ENCODE measurements around the gene ZNF345.
A peak's percentile ranks its signal among the peaks of the same experiment; 100 is the strongest.

DNA sequence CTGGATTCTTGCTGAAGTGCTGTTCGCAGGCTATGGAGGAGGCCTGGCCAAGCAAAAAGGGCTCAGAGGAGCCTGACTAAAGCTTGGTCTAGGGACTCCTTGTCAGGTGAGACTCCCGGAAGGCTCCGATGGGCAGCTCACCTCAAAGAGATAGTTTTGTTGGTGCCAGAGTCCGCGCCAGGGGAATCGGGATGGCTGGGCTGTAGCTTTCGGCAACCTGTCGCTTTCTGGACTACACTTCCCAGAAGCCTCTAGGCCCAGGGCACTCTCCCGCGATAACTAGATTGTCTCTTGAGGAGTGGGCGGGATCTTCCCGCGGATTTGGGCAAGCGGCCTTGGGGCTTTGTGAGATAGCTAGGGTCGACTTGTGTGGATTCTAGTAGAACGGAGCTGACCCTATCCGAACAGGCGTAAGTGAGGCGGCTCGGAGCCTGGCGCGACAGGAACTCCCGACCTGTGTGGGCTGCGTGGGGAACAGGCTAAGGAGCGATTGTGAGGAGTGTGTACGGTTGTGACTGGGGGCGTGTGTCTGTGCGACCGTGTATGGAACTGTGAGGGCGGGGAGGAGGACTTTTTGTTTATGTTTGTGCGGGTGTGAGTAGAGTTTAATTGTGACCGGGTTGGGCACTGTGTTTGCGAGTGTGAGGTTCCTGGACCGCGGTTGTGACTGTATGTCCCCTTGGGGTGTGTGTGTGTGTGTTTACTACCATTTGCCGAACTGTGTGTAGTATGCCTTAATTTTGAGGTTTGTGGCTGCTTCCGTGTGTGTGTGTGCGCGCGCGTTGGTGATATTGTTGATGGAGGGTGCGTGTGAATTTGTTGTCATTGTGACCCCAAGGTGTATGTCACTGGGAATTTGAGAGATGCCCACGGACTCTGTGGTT lies at the start of gene ZNF345:
- TF ChIP-seq, protein P1, sequence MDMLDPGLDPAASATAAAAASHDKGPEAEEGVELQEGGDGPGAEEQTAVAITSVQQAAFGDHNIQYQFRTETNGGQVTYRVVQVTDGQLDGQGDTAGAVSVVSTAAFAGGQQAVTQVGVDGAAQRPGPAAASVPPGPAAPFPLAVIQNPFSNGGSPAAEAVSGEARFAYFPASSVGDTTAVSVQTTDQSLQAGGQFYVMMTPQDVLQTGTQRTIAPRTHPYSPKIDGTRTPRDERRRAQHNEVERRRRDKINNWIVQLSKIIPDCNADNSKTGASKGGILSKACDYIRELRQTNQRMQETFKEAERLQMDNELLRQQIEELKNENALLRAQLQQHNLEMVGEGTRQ (IDR thresholded peaks at IDR 0.05; ENCODE audit: borderline replicate concordance, low read depth, low read length) = no peak
- peak; percentile 81 for TF ChIP-seq POLR2A (IDR thresholded peaks at IDR 0.05; ENCODE audit: low read depth, low read length)
- TF ChIP-seq TAF1 (IDR thresholded peaks at IDR 0.05; ENCODE audit: borderline replicate concordance, low read depth, low read length) = 0 out of 2 replicates have a peak, but pooled peaks have one; percentile 8
- TF ChIP-seq HCFC1 (IDR thresholded peaks at IDR 0.05; ENCODE audit: low read length) = peak; percentile 86
- peak in 1 of 2 experiments; percentile 30; a peak in 1 of 3 replicates for TF ChIP-seq EGR1 (IDR thresholded peaks at IDR 0.05; ENCODE audit: borderline replicate concordance in 1 of 2, low read depth in 2 of 2, low read length in 2 of 2)
- no peak for TF ChIP-seq EZH2 (IDR thresholded peaks at IDR 0.05; ENCODE audit: borderline replicate concordance, control insufficient read depth, low read depth, low read length)
- TF ChIP-seq MEF2A (IDR thresholded peaks at IDR 0.05; ENCODE audit: insufficient read depth, low read depth, low read length) = no peak
- TF ChIP-seq RELA (IDR thresholded peaks at IDR 0.05; ENCODE audit: borderline replicate concordance, partially characterized antibody) = no peak
- peak; percentile 98 for TF ChIP-seq CHD2 (IDR thresholded peaks at IDR 0.05; ENCODE audit: borderline replicate concordance, low read depth, low read length)
- TF ChIP-seq DPF2 (IDR thresholded peaks at IDR 0.05) = 0 out of 2 replicates have a peak, but pooled peaks have one; percentile 3
- TF ChIP-seq, protein P2, sequence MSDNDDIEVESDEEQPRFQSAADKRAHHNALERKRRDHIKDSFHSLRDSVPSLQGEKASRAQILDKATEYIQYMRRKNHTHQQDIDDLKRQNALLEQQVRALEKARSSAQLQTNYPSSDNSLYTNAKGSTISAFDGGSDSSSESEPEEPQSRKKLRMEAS (IDR thresholded peaks at IDR 0.05; ENCODE audit: low read depth, low read length) = peak; percentile 22; the same call in 1 of the 2 replicates
- TF ChIP-seq, protein P3, sequence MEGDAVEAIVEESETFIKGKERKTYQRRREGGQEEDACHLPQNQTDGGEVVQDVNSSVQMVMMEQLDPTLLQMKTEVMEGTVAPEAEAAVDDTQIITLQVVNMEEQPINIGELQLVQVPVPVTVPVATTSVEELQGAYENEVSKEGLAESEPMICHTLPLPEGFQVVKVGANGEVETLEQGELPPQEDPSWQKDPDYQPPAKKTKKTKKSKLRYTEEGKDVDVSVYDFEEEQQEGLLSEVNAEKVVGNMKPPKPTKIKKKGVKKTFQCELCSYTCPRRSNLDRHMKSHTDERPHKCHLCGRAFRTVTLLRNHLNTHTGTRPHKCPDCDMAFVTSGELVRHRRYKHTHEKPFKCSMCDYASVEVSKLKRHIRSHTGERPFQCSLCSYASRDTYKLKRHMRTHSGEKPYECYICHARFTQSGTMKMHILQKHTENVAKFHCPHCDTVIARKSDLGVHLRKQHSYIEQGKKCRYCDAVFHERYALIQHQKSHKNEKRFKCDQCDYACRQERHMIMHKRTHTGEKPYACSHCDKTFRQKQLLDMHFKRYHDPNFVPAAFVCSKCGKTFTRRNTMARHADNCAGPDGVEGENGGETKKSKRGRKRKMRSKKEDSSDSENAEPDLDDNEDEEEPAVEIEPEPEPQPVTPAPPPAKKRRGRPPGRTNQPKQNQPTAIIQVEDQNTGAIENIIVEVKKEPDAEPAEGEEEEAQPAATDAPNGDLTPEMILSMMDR (IDR thresholded peaks at IDR 0.05 in 2 of 3, conservative IDR thresholded peaks at IDR 0.05 in 1 of 3; ENCODE audit: control insufficient read depth in 2 of 3, extremely low read depth in 1 of 3, insufficient read depth in 1 of 3, low read depth in 3 of 3, low read length in 3 of 3) = no peak
